Effector CD8-positive, alpha-beta T cell (primary cell): Measurements from ENCODE around the gene IL17C.

Source experiments
- DNase-seq: peaks from one replicate; lab custom pipeline; 2025; lab: John Stamatoyannopoulos, UW

The IL17C gene

GRCh38 chr16:88627531-88628411 is 10.6 kb upstream of the IL17C start:
- DNase-seq, result no peak

- no peak for DNase-seq
These were observed 9.8 kb upstream of the IL17C start for GRCh38 chr16:88628512-88628974.

GRCh38 chr16:88629835-88630234 is 8.5 kb upstream of the IL17C start:
- DNase-seq, result no peak

- DNase-seq, result no peak
These were observed 7.9 kb upstream of the IL17C start for GRCh38 chr16:88630433-88630832.

- DNase-seq, result no peak
These were observed 7.4 kb upstream of the IL17C start for GRCh38 chr16:88630941-88631340.

GRCh38 chr16:88631384-88631783 is 7.0 kb upstream of the IL17C start:
- no peak for DNase-seq

- DNase-seq, result no peak
These were observed 6.3 kb upstream of the IL17C start for GRCh38 chr16:88631920-88632586.

- no peak for DNase-seq
These were observed 5.8 kb upstream of the IL17C start for GRCh38 chr16:88632587-88632930.

GRCh38 chr16:88633684-88634140 is 4.7 kb upstream of the IL17C start:
- DNase-seq, result peak; percentile 17

- peak; percentile 12 for DNase-seq
These were observed 4.0 kb upstream of the IL17C start for GRCh38 chr16:88634141-88634993.

GRCh38 chr16:88634994-88635670 is 3.2 kb upstream of the IL17C start:
- no peak for DNase-seq

- DNase-seq, result no peak
These were observed 2.6 kb upstream of the IL17C start for GRCh38 chr16:88635671-88636319.

- DNase-seq, result no peak
These were observed 1.7 kb upstream of the IL17C start for GRCh38 chr16:88636488-88637265.

GRCh38 chr16:88639231-88640038 is 1.1 kb downstream of the IL17C start:
- no peak for DNase-seq

GRCh38 chr16:88640039-88640495 is 1.7 kb downstream of the IL17C start:
- no peak for DNase-seq

GRCh38 chr16:88640498-88641247 is 2.3 kb downstream of the IL17C start:
- no peak for DNase-seq

- DNase-seq, result no peak
These were observed 4.7 kb downstream of the IL17C start for GRCh38 chr16:88642881-88643643.

GRCh38 chr16:88643644-88643932 is 5.2 kb downstream of the IL17C start:
- DNase-seq, result no peak
